ENCODE results near the gene GRIFIN.

Gene GRIFIN

GRCh38 chr7:2466675-2467074, 9.5 kb downstream of the GRIFIN start:
- H3K9me3 ChIP-seq (ENCODE audit: insufficient read depth, low read depth, low read length), result no peaks in the 10 kb centered on the region
- peaks cover 6% of the 10 kb centered on the region for H3K4me1 ChIP-seq (ENCODE audit: insufficient read depth, low read length, poor library complexity, severe bottlenecking)
- no peaks in the 10 kb centered on the region for H3K36me3 ChIP-seq (ENCODE audit: insufficient read depth, low read length)
- H3F3A ChIP-seq (ENCODE audit: low read depth), result no peaks in the 10 kb centered on the region
- H3K27me3 ChIP-seq (ENCODE audit: insufficient read depth, low read length, poor library complexity, severe bottlenecking), result no peaks in the 10 kb centered on the region
- TF ChIP-seq, protein P1, sequence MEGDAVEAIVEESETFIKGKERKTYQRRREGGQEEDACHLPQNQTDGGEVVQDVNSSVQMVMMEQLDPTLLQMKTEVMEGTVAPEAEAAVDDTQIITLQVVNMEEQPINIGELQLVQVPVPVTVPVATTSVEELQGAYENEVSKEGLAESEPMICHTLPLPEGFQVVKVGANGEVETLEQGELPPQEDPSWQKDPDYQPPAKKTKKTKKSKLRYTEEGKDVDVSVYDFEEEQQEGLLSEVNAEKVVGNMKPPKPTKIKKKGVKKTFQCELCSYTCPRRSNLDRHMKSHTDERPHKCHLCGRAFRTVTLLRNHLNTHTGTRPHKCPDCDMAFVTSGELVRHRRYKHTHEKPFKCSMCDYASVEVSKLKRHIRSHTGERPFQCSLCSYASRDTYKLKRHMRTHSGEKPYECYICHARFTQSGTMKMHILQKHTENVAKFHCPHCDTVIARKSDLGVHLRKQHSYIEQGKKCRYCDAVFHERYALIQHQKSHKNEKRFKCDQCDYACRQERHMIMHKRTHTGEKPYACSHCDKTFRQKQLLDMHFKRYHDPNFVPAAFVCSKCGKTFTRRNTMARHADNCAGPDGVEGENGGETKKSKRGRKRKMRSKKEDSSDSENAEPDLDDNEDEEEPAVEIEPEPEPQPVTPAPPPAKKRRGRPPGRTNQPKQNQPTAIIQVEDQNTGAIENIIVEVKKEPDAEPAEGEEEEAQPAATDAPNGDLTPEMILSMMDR (conservative IDR thresholded peaks at IDR 0.05; ENCODE audit: low read length), result no peak
- no peak for TF ChIP-seq EZH2phosphoT487 (IDR thresholded peaks at IDR 0.05; ENCODE audit: borderline replicate concordance)
- H3K9me2 ChIP-seq (replicated peaks; ENCODE audit: low read depth, low read length), result no peaks in the 10 kb centered on the region
- no peak overlapping the region for H3K9ac ChIP-seq (ENCODE audit: low read depth, low read length, poor library complexity, severe bottlenecking)
- H2AFZ ChIP-seq (ENCODE audit: low read length), result no peak overlapping the region
- no peak overlapping the region for H3K4me3 ChIP-seq (ENCODE audit: low read length, poor library complexity, severe bottlenecking)
- no peak overlapping the region for H3K4me2 ChIP-seq (ENCODE audit: low read depth, low read length, poor library complexity, severe bottlenecking)
- H4K20me1 ChIP-seq (ENCODE audit: insufficient read depth, low read length, poor library complexity, severe bottlenecking), result no peaks in the 10 kb centered on the region
- no peaks in the 10 kb centered on the region for H3K79me2 ChIP-seq (ENCODE audit: insufficient read depth, low read length)

DNA sequence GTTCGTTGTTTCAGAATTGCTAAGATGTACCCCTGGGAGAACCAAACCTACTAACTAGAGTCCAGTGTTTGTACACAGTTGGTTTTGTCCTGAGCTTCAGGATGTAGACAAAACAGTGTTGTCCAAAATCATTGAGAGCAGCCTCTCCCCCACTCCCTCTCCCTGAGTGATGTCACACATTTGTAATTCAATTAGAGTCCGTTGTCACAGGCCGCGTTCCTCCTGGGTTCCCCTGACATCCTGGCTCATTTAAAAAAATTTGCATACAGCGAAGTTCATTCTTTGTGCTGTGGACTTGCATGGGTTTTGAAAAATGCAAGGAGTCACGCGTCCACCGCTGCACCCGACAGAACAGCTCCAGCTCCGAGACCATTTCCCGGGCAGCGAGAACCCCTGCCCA, 10.3 kb downstream of the GRIFIN start:
- Histone ChIP-seq H4K20me1 (ENCODE audit: insufficient read depth, low read length, poor library complexity, severe bottlenecking) (no peaks in the 10 kb centered on the region), H3F3A (ENCODE audit: low read depth) (no peaks in the 10 kb centered on the region), H3K9ac (ENCODE audit: low read depth, low read length, poor library complexity, severe bottlenecking) (no peak overlapping the region), H2AFZ (ENCODE audit: low read length) (no peak overlapping the region), H3K9me3 (ENCODE audit: insufficient read depth, low read depth, low read length) (no peaks in the 10 kb centered on the region), H3K79me2 (ENCODE audit: insufficient read depth, low read length) (no peaks in the 10 kb centered on the region), H3K27me3 (ENCODE audit: insufficient read depth, low read length, poor library complexity, severe bottlenecking) (no peaks in the 10 kb centered on the region), H3K9me2 (replicated peaks; ENCODE audit: low read depth, low read length) (no peaks in the 10 kb centered on the region), H3K4me1 (ENCODE audit: insufficient read depth, low read length, poor library complexity, severe bottlenecking) (peaks cover under 1% of the 10 kb centered on the region), H3K4me2 (ENCODE audit: low read depth, low read length, poor library complexity, severe bottlenecking) (no peak overlapping the region), H3K36me3 (ENCODE audit: insufficient read depth, low read length) (no peaks in the 10 kb centered on the region), H3K4me3 (ENCODE audit: low read length, poor library complexity, severe bottlenecking) (no peak overlapping the region)
- TF ChIP-seq EZH2phosphoT487 (IDR thresholded peaks at IDR 0.05; ENCODE audit: borderline replicate concordance), result no peak
- TF ChIP-seq, protein P1 (conservative IDR thresholded peaks at IDR 0.05; ENCODE audit: low read length), result no peak

DNA sequence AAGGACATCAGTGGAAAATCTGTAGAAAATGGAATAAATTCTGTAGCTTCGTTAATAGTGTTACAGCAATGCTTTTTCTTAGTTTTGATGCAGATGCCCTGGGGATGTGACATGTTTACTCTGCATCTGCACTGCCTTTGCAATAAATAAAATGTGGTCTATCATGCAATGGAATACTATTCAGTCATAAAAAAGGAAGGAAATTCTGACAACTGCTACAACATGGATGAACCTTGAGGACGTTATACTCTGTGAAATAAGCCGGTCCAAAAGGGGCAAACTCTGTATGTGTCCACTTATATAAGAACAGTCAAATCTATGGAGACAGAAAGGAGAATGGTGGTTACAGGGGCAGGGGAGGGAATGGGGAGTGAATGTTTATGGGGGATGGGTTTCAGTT, 13.5 kb downstream of the GRIFIN start:
- no peak overlapping the region for H3K4me2 ChIP-seq (ENCODE audit: low read depth, low read length, poor library complexity, severe bottlenecking)
- TF ChIP-seq, protein P1 (conservative IDR thresholded peaks at IDR 0.05; ENCODE audit: low read length), result no peak
- TF ChIP-seq EZH2phosphoT487 (IDR thresholded peaks at IDR 0.05; ENCODE audit: borderline replicate concordance), result no peak
- H2AFZ ChIP-seq (ENCODE audit: low read length), result no peak overlapping the region
- no peaks in the 10 kb centered on the region for H3K9me2 ChIP-seq (replicated peaks; ENCODE audit: low read depth, low read length)
- no peak overlapping the region for H3K9ac ChIP-seq (ENCODE audit: low read depth, low read length, poor library complexity, severe bottlenecking)
- H3K4me3 ChIP-seq (ENCODE audit: low read length, poor library complexity, severe bottlenecking), result no peak overlapping the region
- H3K9me3 ChIP-seq (ENCODE audit: insufficient read depth, low read depth, low read length), result no peaks in the 10 kb centered on the region
- no peaks in the 10 kb centered on the region for H4K20me1 ChIP-seq (ENCODE audit: insufficient read depth, low read length, poor library complexity, severe bottlenecking)
- H3K36me3 ChIP-seq (ENCODE audit: insufficient read depth, low read length), result no peaks in the 10 kb centered on the region
- no peaks in the 10 kb centered on the region for H3F3A ChIP-seq (ENCODE audit: low read depth)
- no peaks in the 10 kb centered on the region for H3K27me3 ChIP-seq (ENCODE audit: insufficient read depth, low read length, poor library complexity, severe bottlenecking)
- H3K79me2 ChIP-seq (ENCODE audit: insufficient read depth, low read length), result no peaks in the 10 kb centered on the region
- no peaks in the 10 kb centered on the region for H3K4me1 ChIP-seq (ENCODE audit: insufficient read depth, low read length, poor library complexity, severe bottlenecking)
